Body of pancreas (tissue), 4 donors: ENCODE data around the gene DDR2. TPM values are rescaled to one million over a fixed set of nuclear protein-coding genes. Genes with fewer than 3 reads are reported as not detected.

ENCODE experiments used
- ATAC-seq: fragments of 150-250 bp; one replicate; pipeline ENCODE4 v1.9.1; 2016
- DNase-seq, 4 donors: peaks; one replicate each; pipeline ENCODE4 v3.0.0-alpha.2; 2019
- H3K27ac ChIP-seq, 4 donors: fragments of 200-600 bp; sonication (generic); 1 replicate in 3 of 4; 2 replicates in 1 of 4; pipeline versions ENCODE4 v1.5.1 to v1.6.1; 2016 to 2019; ENCODE audit warnings: mild to moderate bottlenecking in 1 of 4, mixed read lengths in 1 of 4, moderate library complexity in 1 of 4
- H3K27me3 ChIP-seq, 2 donors: fragments of 200-600 bp; sonication (generic); one replicate each; pipeline ENCODE4 v1.6.0; 2016; ENCODE audit warnings: mild to moderate bottlenecking in 1 of 2
- H3K36me3 ChIP-seq, 2 donors: fragments of 200-600 bp; sonication (generic); replicated peaks in 1 of 2; 2 replicates each; pipeline ENCODE4 v1.5.1; 2016; ENCODE audit warnings: low read depth in 2 of 2; ENCODE audit not compliant: insufficient read depth in 1 of 2
- H3K4me1 ChIP-seq: fragments of 200-600 bp; sonication (generic); one replicate; pipeline ENCODE4 v1.6.0; 2016
- H3K4me3 ChIP-seq, 2 donors: fragments of 200-600 bp; sonication (generic); 1 replicate in 1 of 2; 2 replicates in 1 of 2; pipeline ENCODE4 v1.5.1; 2016 to 2019
- H3K9me3 ChIP-seq, 3 donors: fragments of 200-600 bp; sonication (generic); 1 replicate in 2 of 3; 2 replicates in 1 of 3; pipeline ENCODE4 v1.5.1; 2016
- CTCF ChIP-seq, 7 experiments: fragments of 450-650 bp in 4 of 7; fragments of 200-600 bp in 3 of 7; sonication (generic) in 3 of 7; IDR thresholded peaks; one replicate each; pipeline ENCODE4 v1.5.1; 2016 to 2019; ENCODE audit warnings: antibody characterized with exemption in 7 of 7
- POLR2A ChIP-seq, 3 donors: fragments of 450-650 bp; IDR thresholded peaks; one replicate each; pipeline ENCODE4 v1.6.1; 2016; ENCODE audit warnings: antibody characterized with exemption in 3 of 3, mild to moderate bottlenecking in 2 of 3
- whole genome bisulfite sequencing, 2 donors: methylation state at CpG; one replicate each; pipeline ENCODE4 v1.1.5; 2017; 5-methylcytosine and 5-hydroxymethylcytosine counted together
- intact Hi-C: fragments of 100-400 bp; cut with DNase I; formaldehyde crosslinking; loops from one replicate; pipeline ENCODE4 v1.15.1; 2023
- small RNA-seq: library from RNA; depleted of rRNA; stranded (forward); fragments of <200 nt; gene quantifications from one replicate; pipeline ENCODE3, GENCODE V24; 2016
- total RNA-seq, 2 donors: library from RNA; depleted of rRNA; stranded (reverse); fragments of >200 nt; gene quantifications; one replicate each; pipeline ENCODE4 v1.1.0, GENCODE V29; 2016

DDR2 gene
- total RNA-seq, 2 donors from 2014 or later: 7.8 to 20.8 TPM

- intact Hi-C loops: no loop called here
- no peak for ATAC-seq
- no peaks in the 10 kb centered on the region for H3K36me3 ChIP-seq
Measured at GRCh38 chr1:162832470-162832869, 200.2 kb downstream of the DDR2 start.

GRCh38 chr1:162835157-162835899 lies 203.1 kb downstream of the DDR2 start:
- Histone ChIP-seq H3K9me3 (peaks cover 0 to 12% (median 0%) of the 10 kb centered on the region in 3 donors), H3K36me3 (no peaks in the 10 kb centered on the region), H3K4me1 (no peaks in the 10 kb centered on the region), H3K27me3 (no peaks in the 10 kb centered on the region), H3K27ac (no peak overlapping the region), H3K4me3 (no peak overlapping the region)
- no peak for TF ChIP-seq CTCF (IDR thresholded peaks at IDR 0.05)
- no peak for TF ChIP-seq POLR2A (IDR thresholded peaks at IDR 0.05)
- DNase-seq: no peak
- ATAC-seq: no peak
- 41 to 49% methylated on average over 3 of the region's 3 CpGs for WGBS, 2 donors
- intact Hi-C loops: no loop called here

More at GRCh38 chr1:162832470-162832869, 200.2 kb downstream of the DDR2 start:
- no peak for DNase-seq
- no peak overlapping the region for H3K4me3 ChIP-seq
- H3K4me1 ChIP-seq: no peaks in the 10 kb centered on the region
- 42 to 89% methylated on average over 3 of the region's 3 CpGs for whole genome bisulfite sequencing, 2 donors
- no peaks in the 10 kb centered on the region for H3K9me3 ChIP-seq
- TF ChIP-seq CTCF (IDR thresholded peaks at IDR 0.05) (no peak), POLR2A (IDR thresholded peaks at IDR 0.05) (no peak)
- H3K27me3 ChIP-seq: no peaks in the 10 kb centered on the region
- no peak overlapping the region for H3K27ac ChIP-seq

Small RNA genes within 50 kb of the gene (small RNA-seq; reads per million reads assigned to genes)
- gene RN7SL861P: not detected

Other genes with a start within 250 kb of the DDR2 start
- gene SH2D1B, start 220.3 kb upstream of the DDR2 start, total RNA-seq: not detected
- 10 to 100 TPM; 23.1 to 27.7 TPM for gene UHMK1, start 134.6 kb upstream of the DDR2 start, total RNA-seq
- 10 to 100 TPM; 57.9 to 66.6 TPM for gene UAP1, start 70.7 kb upstream of the DDR2 start, total RNA-seq
- 10 to 100 TPM in 1 of 2 donors, 1 to 10 TPM in 1; 9.9 to 17.5 TPM for gene HSD17B7, start 158.2 kb downstream of the DDR2 start, total RNA-seq
- gene CCDC190, start 228.7 kb downstream of the DDR2 start, total RNA-seq: not detected